Stimulated activated CD4-positive, alpha-beta T cell treated with anti-CD3 and anti-CD28 coated beads, Interleukin-12 subunit alpha, Interleukin-12 subunit beta, amount 100 ng/mL, for 48 hours (primary cell): ENCODE data around the gene SEL1L3.
A peak's percentile ranks its signal among the peaks of the same experiment; 100 is the strongest.

ENCODE experiments used
- DNase-seq, 3 donors: peaks; one replicate each; pipeline ENCODE4 v3.0.0-alpha.2; 2020; ENCODE audit warnings: low read depth in 2 of 3, low spot score in 1 of 3

Gene SEL1L3

DNA sequence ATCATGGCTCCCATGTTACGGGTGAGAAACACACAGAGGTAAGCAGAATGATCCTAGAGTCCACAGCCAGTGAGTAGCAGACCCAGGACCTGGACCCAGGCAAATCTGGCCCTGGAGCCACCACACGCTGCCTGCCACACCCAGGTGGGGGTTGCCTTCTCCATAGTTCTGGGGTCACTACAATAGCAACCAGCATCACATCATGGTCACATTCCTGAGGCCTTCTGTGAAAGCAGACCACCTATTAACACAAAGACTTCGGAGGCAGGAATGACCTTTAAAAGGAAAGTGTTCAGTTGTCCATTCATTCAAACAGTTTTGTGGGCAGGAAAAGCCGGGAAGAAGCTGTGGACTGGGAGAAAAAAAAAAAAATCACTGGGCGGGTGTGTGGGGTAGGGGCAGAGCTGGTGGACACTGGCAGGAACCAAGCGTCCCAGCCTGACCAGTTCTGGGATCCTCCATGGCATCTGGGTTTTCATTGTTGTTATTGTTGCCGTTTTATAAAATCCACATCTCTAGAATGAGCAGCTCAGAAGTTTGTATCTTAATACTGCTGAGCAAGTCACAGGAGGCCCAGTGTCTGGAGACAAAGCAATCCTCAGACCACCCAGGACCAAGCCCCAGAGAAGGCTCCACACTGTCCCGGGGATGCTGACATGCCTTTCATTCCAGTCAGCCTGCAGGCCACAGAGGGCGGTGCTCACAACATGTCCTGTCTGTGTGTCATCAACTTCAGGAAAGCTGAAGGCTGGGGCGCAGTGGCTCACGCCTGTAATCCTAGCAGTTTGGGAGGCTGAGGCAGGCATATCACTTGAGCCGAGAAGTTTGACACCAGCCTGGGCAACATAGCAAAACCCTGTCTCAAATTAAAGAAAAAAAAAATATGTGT is 67.0 kb downstream of the SEL1L3 start:
- no peak for DNase-seq

DNA sequence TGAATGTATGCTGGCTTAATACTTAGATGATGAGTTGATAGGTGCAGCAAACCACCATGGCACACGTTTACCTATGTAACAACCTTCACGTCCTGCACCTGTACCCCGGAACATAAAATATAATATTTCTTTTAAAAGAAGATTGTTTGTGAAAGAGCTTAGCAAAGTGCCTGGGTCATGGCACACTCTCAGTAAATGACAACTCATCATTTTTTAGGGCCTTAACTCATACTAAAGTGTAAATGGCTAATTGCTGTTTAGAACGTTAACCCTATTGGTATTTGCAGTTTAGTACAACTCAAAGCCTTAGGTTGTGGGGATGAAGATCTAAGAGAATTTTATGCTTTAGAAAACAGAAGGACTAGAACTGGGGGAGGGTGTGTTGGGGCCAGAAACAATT is 67.7 kb downstream of the SEL1L3 start:
- no peak for DNase-seq

DNA sequence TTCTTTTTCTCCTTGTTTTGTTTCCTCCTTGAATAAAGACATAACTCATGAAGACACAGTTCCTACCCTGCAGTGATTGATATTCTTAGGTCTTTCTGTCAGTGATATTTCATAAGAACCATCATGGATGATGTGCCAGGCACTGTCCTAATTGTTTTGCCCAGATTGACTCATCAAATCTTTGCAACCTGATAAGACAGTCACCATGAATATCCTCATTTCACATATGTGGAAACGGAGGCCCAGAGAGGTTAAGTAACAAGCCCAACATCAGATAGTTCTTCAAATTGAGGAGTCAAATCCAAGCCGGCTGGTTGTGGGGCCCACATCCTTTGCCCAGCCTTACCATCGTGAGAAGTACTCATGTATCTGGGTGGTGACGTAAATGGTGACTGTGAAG is 69.9 kb downstream of the SEL1L3 start:
- no peak for DNase-seq

DNA sequence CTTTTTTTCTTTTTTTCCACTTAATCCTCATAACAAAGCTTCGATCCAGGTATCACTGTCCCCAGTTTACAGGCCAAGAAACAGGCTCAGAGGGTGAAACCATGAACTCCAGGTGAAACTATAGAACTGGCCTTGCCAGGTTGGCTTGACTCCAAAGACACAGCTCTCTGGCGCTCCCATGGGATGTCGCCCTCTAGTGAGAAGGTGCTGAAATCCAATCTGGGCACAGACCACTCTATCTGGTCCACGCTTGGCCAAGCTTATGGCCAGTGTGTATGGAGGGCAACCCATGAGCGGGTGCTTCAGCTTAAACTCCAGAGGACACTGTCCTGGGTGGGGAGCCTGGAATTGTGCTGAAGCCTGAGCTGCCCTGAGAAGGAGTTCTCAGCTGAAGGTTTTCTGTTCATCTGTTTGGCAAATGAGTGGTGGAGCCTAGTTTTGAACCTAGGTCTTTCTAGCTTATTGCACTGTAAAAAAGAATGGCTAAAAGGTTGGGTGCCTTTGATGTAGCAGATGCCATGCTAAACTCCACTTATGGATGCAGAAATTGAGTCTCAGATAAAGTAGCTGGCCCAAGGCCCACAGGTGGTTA is 70.5 kb downstream of the SEL1L3 start:
- peak in 1 of 3 donors; percentile 25 for DNase-seq

GRCh38 chr4:25790024-25790423 is 72.8 kb downstream of the SEL1L3 start:
- no peak for DNase-seq

GRCh38 chr4:25788703-25789238 is 74.0 kb downstream of the SEL1L3 start:
- no peak for DNase-seq

DNA sequence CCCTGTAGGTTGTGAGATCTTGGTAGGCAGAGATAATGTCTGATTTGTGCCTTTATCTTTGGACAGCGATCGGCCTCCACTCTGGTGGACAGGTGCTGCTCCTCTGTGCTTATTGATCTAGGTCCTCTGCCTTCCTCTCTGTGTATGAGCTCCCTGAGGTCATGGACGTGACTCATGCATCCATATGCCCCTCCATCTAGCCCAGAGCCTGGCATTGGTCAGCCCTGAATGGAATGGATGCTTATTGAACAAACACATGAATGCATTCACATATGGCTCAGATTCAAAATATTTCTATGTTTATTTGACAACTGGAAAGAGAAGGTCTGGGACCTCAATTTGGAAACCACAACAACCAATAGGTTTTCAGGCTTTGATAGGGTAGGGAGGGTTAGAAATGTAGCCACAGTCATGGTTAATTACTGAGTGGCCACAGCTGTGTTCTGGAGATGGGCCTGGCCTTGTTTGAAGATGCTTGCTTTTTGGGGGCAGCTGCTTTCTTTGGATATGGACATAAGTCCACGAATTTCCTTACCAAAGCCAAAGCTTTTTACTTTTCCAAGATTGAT is 76.2 kb downstream of the SEL1L3 start:
- DNase-seq = no peak

- no peak for DNase-seq
These were observed 78.8 kb downstream of the SEL1L3 start for GRCh38 chr4:25783943-25784342.

GRCh38 chr4:25783126-25783525 is 79.7 kb downstream of the SEL1L3 start:
- no peak for DNase-seq

DNA sequence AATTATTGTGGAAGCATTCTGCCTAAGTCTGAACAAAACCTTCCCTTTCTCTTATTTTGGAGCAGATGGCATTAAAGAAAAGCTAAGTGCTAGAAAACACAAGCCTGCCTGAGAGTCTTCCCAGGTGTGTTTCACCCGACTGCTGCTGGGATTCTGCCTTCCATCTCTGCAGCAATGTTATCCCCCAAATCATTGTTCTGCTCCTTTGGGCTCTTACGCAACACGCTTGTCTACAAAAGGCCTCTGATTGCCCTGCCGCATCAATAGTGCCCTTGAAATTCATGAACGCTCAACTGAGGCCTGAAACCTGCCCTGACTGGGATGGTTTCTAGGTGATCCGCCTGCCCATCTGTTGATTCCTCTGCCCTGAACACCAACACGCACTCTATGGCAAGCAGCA is 80.3 kb downstream of the SEL1L3 start:
- DNase-seq = no peak

DNA sequence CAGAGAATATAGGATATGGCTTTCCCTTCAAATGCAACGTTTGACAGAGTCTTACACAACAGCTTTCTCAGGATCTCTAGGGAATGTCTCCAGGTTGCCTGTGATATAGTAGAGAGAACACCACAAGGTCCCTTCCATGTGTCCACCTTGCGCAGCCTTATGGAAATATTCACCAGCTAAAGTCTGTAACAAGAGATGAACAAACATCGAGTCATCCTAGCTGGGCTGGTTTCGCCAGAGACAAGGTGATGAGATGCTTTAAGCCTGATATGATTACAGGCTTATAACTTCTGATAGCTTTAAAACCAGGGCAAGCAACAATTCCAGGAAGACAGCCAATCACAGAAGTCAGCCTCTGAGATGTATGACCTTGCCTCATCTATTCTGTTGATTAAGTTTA is 83.8 kb downstream of the SEL1L3 start:
- DNase-seq = no peak

DNA sequence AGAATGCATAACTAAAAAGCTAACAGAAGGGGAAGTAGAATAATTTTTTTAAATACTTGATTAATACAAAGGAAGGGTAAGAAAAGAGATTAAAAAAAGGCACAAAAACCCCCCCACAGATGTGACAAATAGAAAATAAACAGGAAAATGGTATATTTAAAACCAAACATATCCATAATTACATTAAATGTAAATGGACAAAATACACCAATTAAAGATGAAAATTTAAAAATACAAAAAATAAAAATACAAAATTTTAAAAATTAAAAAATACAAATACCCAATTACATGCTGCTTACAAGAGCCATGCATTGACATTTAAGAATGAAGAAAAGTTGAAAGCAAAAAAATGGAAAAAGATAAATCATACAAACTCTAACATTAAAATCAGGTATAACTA is 86.0 kb downstream of the SEL1L3 start:
- no peak for DNase-seq

GRCh38 chr4:25775166-25775565 is 87.6 kb downstream of the SEL1L3 start:
- no peak for DNase-seq

DNA sequence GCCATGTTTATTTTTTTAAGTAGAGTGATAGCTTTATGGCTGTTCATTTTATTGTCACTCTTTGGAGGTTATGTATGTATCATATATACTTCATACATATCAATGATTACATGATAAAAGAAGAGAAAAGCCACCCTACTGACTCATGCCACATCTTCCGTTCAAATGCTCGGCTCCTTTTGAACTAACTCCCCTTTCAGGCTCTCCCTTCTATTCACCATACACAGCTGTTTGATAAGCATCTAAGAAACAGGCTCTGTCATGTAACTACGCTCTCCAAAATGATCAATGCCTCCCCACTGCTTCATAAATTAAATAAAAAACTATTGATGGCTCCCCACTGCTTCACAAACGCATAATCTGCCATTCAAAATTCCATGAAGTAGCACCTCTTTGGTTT is 89.4 kb downstream of the SEL1L3 start:
- DNase-seq = no peak

- DNase-seq = no peak
These were observed 91.1 kb downstream of the SEL1L3 start for GRCh38 chr4:25771672-25772071.

DNA sequence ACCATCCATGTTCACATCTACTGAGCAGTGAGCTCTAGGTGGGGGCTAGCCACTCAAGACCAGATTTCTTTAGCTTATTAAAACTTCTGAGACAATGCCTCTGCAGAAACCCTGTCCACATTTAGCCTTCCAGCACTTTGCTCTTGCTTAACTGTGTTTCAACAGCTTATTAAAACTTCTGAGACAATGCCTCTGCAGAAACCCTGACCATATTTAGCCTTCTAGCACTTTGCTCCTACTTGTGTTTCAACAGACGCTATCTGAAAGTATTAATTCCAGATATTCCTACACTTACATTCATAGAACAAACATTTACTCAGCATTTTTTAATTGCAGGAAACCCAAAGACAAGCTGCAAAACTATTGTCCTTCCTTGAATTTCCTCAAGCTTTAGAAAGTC is 91.9 kb downstream of the SEL1L3 start:
- no peak for DNase-seq

DNA sequence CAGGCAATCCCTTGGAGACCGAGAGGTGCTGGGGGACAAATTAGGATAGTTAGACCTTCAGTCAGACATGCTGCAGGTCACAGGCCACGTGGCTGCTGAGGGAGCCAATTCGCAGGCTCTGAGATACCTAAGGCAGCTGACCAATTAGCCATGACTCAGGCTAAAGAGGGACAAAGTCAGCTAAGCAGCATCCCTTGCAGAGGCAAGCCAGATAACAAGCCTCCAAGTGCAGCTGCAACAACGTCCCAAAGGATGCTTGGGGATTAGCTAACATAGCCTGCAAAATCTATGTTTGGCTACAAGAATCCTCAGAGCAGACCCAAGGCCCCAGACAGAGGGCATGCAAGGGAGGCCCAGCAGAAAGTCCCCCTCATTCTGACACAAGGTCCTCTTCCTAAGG is 93.5 kb downstream of the SEL1L3 start:
- DNase-seq = no peak

DNA sequence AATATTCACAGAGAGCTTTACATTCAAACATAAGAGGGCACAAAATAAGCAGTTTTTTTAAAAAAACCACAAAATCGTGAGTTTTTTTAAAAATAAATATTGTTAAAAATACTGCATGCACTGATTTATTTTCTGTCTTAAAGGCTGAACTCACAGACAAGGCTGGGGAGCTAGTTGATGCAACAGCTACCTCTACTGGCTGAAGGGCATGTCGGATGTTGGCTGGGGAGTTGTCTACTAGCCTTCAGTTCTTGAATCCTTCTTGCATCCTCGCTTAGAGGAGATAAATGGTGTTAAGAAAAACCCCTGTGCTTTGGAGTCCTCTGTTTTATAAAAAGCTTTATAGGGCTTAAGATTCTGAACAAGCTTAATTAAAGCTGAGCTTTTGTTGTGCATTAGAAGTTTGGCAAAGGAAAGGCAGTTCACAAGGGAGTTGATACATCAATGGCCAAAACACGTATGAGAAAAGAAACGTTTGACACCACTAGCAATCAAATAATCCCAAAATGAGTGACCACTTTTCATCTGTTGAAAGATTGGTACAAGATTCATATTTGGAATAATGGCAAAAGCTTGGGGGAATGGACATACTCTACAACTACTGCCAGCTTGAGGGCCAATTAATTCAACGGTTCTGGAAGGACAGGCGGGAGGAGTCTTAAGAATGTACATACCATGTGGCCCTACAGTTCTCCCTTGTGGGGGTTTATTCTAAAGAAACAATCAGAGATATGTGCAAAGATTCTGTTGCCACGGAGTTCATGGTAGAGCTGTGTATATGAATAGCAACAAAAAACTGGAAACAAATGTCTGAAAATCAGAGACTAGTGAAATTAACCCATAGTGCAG is 94.7 kb downstream of the SEL1L3 start:
- no peak for DNase-seq

GRCh38 chr4:25760518-25761157 is 102.2 kb downstream of the SEL1L3 start:
- no peak for DNase-seq

- DNase-seq = no peak
These were observed 102.7 kb downstream of the SEL1L3 start for GRCh38 chr4:25760048-25760447.

- DNase-seq = no peak
These were observed 103.7 kb downstream of the SEL1L3 start for GRCh38 chr4:25759101-25759500.
